B cell (primary cell): ENCODE data around the gene CCBE1.

Experiments used
- CTCF ChIP-seq: fragments of 200-600 bp; IDR thresholded peaks from one replicate; pipeline ENCODE4 v1.8.0; 2022; ENCODE audit warnings: antibody characterized with exemption, mild to moderate bottlenecking
- EZH2 ChIP-seq: IDR thresholded peaks from 2 replicates; pipeline ENCODE4 v1.6.1; 2012; ENCODE audit warnings: borderline replicate concordance, low read depth, mild to moderate bottlenecking, moderate library complexity, low read length; ENCODE audit not compliant: insufficient read depth, poor library complexity, severe bottlenecking

- TF ChIP-seq CTCF, result no peak
- TF ChIP-seq EZH2, result no peak
Observed at GRCh38 chr18:59721211-59721610, 24.0 kb upstream of the CCBE1 start.
